ENCODE results near the gene SPRR3. TPM values are rescaled to one million over a fixed set of nuclear protein-coding genes. Genes with fewer than 3 reads are reported as not detected.

The SPRR3 gene
- total RNA-seq, 1 experiment from 2014 or later, result 0.57 TPM

DNA sequence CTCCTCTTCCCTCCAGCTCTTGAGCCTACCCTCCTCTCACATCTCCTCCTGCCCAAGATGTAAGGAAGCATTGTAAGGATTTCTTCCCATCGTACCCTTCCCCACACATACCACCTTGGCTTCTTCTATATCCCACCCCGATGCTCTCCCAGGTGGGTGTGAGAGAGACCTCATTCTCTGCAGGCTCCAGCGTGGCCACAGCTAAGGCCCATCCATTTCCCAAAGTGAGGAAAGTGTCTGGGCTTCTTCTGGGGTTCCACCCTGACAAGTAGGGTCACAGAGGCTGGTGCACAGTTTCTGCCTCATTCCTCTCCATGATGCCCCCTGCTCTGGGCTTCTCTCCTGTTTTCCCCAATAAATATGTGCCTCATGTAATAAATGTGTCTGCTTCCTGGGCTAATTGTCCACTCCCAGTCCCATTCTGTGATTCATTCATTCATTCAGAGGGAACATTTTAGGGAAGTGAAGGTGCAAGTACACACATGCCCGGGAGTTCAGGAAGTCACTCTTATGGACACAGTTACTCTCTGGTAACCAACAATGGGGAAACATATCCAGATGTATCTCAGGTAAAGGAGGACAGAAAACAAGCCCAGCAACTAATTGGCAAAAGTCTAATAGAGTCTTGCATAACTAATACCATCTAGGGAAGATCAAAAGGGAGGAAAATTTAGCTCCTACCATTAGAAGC is 29.2 kb upstream of the SPRR3 start:
- no peaks in the 10 kb centered on the region for H3K9me3 ChIP-seq (ENCODE audit: insufficient read depth, low read depth)
- H3K9me2 ChIP-seq (ENCODE audit: insufficient read depth), result no peaks in the 10 kb centered on the region
- no peaks in the 10 kb centered on the region for H4K20me1 ChIP-seq (ENCODE audit: insufficient read depth)
- CTCF ChIA-PET, result no interaction called here
- DNase-seq, result no peak
- no TSS peak for BruUV-seq (replicated peaks)
- no peak for TF ChIP-seq EZH2 (IDR thresholded peaks at IDR 0.05; ENCODE audit: low read depth)
- TF ChIP-seq, protein P1, sequence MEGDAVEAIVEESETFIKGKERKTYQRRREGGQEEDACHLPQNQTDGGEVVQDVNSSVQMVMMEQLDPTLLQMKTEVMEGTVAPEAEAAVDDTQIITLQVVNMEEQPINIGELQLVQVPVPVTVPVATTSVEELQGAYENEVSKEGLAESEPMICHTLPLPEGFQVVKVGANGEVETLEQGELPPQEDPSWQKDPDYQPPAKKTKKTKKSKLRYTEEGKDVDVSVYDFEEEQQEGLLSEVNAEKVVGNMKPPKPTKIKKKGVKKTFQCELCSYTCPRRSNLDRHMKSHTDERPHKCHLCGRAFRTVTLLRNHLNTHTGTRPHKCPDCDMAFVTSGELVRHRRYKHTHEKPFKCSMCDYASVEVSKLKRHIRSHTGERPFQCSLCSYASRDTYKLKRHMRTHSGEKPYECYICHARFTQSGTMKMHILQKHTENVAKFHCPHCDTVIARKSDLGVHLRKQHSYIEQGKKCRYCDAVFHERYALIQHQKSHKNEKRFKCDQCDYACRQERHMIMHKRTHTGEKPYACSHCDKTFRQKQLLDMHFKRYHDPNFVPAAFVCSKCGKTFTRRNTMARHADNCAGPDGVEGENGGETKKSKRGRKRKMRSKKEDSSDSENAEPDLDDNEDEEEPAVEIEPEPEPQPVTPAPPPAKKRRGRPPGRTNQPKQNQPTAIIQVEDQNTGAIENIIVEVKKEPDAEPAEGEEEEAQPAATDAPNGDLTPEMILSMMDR (conservative IDR thresholded peaks at IDR 0.05), result no peak
- intact Hi-C loops (cut with micrococcal nuclease; ENCODE audit: unreplicated experiment), result no loop called here
- no peaks in the 10 kb centered on the region; the same call in 1 of the 2 replicates for H3F3A ChIP-seq (ENCODE audit: insufficient read depth, low read depth)
- POLR2A ChIA-PET (ENCODE audit: unreplicated experiment), result no interaction called here
- H3K27ac ChIP-seq, result no peak overlapping the region
- no peaks in the 10 kb centered on the region for H3K36me3 ChIP-seq (ENCODE audit: low read depth)
- no peaks in the 10 kb centered on the region for H3K27me3 ChIP-seq (ENCODE audit: insufficient read depth, low read depth)
- H3K79me2 ChIP-seq (ENCODE audit: low read depth), result no peaks in the 10 kb centered on the region
- peaks cover 5% of the 10 kb centered on the region for H3K4me1 ChIP-seq (replicated peaks; ENCODE audit: insufficient read depth)
- no peak overlapping the region for H2AFZ ChIP-seq
- no peak overlapping the region for H3K4me2 ChIP-seq
- no peak overlapping the region for H3K4me3 ChIP-seq

DNA sequence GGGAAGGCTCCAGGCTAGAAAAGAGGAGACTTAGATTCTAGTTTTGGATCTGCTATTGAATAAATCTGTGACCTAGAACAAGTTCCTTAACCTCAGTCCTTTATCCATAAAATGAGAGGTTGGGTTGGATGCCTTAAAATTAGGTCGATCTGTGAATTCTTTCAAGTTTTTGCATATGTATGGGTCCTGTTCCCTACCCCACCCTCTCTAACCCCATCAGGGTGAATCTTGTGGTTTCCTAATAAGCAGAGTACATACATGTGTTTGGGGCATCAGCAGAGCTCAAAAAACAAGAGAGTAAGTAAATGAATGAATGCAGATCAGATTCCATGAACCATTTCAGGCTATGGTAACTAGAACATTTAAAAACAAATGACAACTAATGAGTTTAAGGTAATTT is 24.9 kb upstream of the SPRR3 start:
- Histone ChIP-seq H3K79me2 (ENCODE audit: low read depth) (no peaks in the 10 kb centered on the region), H3K9me3 (ENCODE audit: insufficient read depth, low read depth) (no peaks in the 10 kb centered on the region), H4K20me1 (ENCODE audit: insufficient read depth) (no peaks in the 10 kb centered on the region), H3K9me2 (ENCODE audit: insufficient read depth) (no peaks in the 10 kb centered on the region), H3K4me2 (no peak overlapping the region), H3K4me1 (replicated peaks; ENCODE audit: insufficient read depth) (peaks cover 2% of the 10 kb centered on the region; the same call in 1 of the 2 replicates), H3K27ac (no peak overlapping the region), H2AFZ (no peak overlapping the region), H3K36me3 (ENCODE audit: low read depth) (no peaks in the 10 kb centered on the region), H3F3A (ENCODE audit: insufficient read depth, low read depth) (no peaks in the 10 kb centered on the region), H3K4me3 (no peak overlapping the region), H3K27me3 (ENCODE audit: insufficient read depth, low read depth) (no peaks in the 10 kb centered on the region)
- intact Hi-C loops (cut with micrococcal nuclease; ENCODE audit: unreplicated experiment), result no loop called here
- DNase-seq, result no peak
- no TSS peak for BruUV-seq (replicated peaks)
- POLR2A ChIA-PET (ENCODE audit: unreplicated experiment), result no interaction called here
- CTCF ChIA-PET, result no interaction called here
- TF ChIP-seq, protein P1 (conservative IDR thresholded peaks at IDR 0.05), result no peak
- no peak for TF ChIP-seq EZH2 (IDR thresholded peaks at IDR 0.05; ENCODE audit: low read depth)

DNA sequence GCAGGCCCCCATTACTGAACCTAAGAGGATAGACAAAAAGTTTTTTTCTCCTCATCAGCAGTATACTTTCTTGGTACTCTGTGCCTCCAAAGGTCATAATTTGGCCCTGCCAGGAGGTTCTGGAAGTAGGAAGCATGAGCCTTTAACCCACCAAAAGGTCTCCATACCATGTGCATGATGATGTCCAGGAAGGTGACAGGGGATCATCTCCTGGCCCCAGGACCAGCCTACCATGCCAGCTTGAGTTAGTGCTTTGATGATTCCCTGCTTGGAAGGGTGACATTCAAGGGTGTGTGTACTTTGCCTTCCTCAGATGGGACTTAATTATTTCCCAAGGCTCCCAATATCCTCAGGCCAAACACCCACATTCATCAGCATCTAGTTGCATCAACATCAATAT is 23.9 kb upstream of the SPRR3 start:
- TF ChIP-seq, protein P1 (conservative IDR thresholded peaks at IDR 0.05), result no peak
- TF ChIP-seq EZH2 (IDR thresholded peaks at IDR 0.05; ENCODE audit: low read depth), result no peak
- ChIA-PET POLR2A (ENCODE audit: unreplicated experiment) (interaction anchor here (0.6 kb wide), 1 partner anchor 175 kb away, joined by 5 read pairs; no protein-coding TSS in a partner anchor), CTCF (no interaction called here)
- H3F3A ChIP-seq (ENCODE audit: insufficient read depth, low read depth), result no peaks in the 10 kb centered on the region
- H3K4me1 ChIP-seq (replicated peaks; ENCODE audit: insufficient read depth), result peaks cover 11% of the 10 kb centered on the region
- H3K27me3 ChIP-seq (ENCODE audit: insufficient read depth, low read depth), result no peaks in the 10 kb centered on the region
- H3K79me2 ChIP-seq (ENCODE audit: low read depth), result no peaks in the 10 kb centered on the region
- no peak overlapping the region for H3K4me2 ChIP-seq
- no TSS peak for BruUV-seq (replicated peaks)
- H3K27ac ChIP-seq, result no peak overlapping the region
- no peaks in the 10 kb centered on the region for H4K20me1 ChIP-seq (ENCODE audit: insufficient read depth)
- H2AFZ ChIP-seq, result no peak overlapping the region
- H3K4me3 ChIP-seq, result no peak overlapping the region
- intact Hi-C loops (cut with micrococcal nuclease; ENCODE audit: unreplicated experiment), result no loop called here
- no peak for DNase-seq
- no peaks in the 10 kb centered on the region for H3K9me3 ChIP-seq (ENCODE audit: insufficient read depth, low read depth)
- no peaks in the 10 kb centered on the region for H3K9me2 ChIP-seq (ENCODE audit: insufficient read depth)
- H3K36me3 ChIP-seq (ENCODE audit: low read depth), result no peaks in the 10 kb centered on the region

Data from PC-9 (cell line).